GM19351 (cell line): ENCODE data around the gene OR14J1.
"Not testable (repeated sequence)": the region's sequence is repeated elsewhere in the genome, so short reads cannot be mapped to it uniquely, and the experiment has no call there.

Experiments
- ATAC-seq: cut with Tn5 transposase; IDR thresholded peaks from one replicate; pipeline ENCODE4 v1.9.1; 2021; ENCODE audit warnings: mild to moderate bottlenecking, moderate library complexity; ENCODE audit not compliant: unreplicated experiment

The OR14J1 gene, protein sequence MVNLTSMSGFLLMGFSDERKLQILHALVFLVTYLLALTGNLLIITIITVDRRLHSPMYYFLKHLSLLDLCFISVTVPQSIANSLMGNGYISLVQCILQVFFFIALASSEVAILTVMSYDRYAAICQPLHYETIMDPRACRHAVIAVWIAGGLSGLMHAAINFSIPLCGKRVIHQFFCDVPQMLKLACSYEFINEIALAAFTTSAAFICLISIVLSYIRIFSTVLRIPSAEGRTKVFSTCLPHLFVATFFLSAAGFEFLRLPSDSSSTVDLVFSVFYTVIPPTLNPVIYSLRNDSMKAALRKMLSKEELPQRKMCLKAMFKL

DNA sequence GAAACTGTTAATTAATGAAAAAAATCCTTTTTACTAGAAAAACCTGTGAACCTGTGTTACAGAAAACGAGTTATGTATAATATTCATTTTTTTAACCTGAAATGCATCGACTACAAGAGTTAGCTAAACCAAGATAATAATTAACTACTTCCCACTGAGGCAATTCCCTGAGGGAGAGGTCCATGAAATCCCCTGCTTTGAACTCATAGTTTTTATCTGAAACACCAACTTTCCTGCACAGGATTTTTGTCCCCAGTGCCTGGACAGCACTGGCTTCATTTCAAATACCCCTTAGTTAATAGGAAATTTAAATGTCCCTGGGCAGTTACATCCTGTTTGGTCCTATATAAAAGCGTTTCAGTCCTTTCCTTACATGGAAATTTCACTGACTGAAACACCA lies at the start of gene OR14J1:
Gene OR14J1, plus strand, starts transcription at position 386 of the 400 bp plus-strand sequence. CDS start 4,989 bp downstream, outside the sequence.
- no peak for ATAC-seq

DNA sequence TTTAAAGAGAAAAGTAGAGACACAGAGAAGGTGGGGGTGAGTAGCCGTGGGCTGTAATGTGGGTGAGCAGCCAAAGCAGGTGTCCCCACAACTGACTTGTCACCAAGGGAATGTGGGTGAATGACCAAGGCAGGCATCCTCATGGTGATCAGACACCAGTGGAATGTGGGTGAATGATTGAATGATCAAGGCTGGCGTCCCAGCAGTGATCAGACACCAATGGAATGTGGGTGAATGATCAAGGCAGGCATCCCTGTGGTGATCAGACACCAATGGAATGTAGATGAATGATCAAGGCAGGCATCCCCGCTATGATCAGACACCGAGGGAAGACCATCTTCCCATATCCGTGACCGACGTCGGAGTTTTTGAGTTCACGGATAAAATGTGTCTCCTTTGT lies 49.8 kb upstream of the OR14J1 start:
- no peak for ATAC-seq

DNA sequence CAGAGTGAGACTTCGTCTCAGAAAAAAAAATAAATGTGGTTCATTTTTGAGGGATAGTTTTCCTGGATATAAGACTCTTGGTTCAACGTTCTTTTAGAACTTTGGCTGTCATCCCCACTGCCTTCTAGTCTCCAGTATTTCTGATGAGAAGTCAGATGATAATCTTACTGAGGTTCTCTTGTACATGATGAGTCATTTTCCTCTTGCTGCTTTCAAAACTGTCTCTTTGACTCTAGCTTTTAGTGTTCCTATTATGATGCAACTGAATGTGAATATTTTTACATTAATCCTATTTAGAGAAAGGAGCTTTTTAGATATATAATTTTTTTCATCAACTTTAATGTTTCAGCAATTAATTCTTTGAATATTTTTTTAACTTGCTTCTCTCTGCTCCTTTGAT lies 46.0 kb upstream of the OR14J1 start:
- ATAC-seq, result no peak

DNA sequence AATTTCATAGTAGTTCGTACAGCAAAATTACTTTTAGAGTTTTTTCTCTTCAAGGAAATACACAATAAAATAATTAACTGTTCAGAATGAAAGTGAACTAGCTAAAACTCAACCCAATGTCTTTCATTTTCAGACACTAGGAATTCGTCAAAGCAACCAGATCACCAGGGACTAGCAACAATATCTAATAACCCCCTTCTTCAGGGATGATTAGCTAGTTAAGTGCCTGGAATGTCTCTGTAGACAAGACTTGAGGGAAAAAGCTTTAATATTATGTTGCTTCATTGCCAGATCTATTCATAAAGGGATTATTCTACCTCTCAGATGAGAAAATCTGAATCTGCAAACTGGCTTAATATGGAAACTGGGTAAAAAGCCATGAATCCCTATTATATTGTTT lies 41.8 kb upstream of the OR14J1 start:
- ATAC-seq, result no peak

DNA sequence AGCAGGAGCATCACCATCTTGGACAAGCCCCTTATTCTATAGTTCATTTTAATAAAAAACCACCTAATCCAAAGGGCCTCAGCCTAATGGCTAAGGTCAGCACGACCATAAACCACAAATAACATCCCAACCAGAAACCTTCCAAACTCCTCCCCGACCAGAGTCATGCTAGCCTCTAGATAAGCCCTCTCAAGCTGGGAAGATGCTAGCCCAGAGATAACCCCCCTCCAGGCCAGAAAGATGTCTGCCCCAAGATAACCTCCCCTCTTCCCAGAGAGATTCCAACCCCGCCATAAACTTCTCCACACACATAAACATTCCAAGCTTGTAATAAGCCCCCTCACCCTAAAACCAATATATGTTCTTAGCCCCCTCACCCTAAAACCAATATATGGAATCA lies 38.5 kb upstream of the OR14J1 start:
- no peak for ATAC-seq

DNA sequence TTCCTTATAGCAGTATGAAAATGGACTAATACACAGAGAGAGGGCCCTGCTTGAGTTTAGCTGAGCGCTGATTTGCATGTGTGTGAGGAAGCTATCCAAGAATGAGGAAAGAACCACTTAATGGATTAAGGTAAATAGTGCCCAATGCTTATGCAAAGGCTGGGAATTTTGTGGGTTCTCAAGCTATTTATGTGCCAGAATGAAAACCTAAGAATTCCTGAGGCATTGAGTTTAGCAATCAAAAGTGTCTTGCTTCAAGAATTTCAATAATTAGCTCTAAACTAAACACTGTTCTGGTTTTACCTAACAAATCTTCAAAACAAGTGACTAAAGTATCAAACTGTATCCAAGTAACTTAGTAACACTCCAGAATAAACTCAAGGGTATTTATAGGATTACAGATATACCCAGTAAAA lies 7.0 kb upstream of the OR14J1 start:
- ATAC-seq, result no peak

DNA sequence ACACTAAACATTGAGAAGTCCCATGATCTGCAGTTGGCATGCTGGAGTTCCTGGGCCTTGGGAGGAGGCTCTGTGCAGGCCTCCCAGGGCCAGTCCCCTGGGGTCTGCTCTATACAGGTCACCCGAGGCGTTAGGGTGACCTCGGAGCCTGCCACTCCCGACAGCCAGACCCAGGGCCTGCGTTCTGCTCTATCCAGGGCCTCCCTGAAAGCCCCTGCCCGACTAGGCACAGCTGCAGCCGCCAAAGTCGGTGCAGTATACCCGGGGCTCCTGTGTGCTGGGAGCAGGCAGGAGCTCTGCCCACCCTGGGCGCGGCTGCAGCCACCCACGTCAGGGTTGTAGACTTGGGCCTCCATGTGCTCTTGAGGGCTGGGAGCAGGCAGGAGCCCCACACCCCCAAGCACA lies 6.3 kb upstream of the OR14J1 start:
- no peak for ATAC-seq

DNA sequence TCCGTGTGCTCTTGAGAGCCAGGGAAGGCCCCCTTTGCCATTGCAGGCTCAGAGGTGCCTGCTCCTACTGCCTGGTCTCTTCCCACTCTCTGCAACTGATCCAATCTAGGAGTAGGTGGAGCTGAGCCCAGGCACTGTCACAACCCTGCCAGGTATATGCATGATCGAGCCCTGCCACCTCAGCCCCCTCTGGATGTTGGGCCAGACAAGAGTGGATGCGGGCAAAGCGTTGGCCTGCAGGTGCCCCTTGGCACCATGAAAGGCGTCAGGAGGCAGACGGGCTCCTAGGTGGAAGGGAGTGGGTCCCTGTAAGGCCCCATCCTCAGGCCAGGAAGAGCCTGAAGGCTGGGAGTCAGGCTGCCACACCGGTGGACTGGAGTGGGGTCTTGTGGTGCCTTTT lies 5.9 kb upstream of the OR14J1 start:
- ATAC-seq, result no peak

DNA sequence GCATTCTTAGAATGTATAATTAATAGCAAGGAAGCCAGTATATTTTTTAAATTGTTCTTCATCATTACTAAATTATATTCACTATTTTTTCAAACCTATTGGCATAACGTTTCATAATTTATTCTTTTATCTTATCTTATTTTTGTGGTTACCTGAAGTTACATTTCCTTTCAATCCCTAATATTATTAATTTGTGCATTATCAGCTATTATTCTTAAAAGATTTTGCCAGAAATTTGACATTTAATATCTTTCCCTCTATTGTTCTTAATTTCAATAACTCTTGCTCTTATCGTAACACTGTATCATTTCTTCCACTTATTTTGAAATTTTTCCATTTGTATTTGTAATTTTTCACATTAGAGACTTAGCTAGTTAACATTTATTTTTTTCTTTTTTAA lies 18.4 kb downstream of the OR14J1 start:
- ATAC-seq, result no peak

DNA sequence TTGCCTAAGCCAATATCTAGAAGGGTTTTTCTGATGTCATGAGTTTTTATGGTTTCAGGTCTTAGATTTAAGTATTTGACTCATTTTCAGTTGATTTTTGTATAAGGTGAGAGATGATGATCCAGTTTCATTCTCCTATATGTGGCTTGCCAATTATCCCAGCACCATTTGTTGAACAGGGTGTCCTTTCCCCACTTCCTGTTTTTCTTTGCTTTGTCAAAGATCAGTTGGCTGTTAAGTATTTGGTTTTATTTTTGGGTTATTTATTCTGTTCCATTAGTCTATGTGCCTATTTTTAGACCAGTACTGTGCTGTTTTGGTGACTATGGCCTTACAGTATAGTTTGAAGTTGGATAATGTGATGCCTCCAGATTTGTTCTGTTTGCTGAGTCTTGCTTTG lies 21.8 kb downstream of the OR14J1 start:
- not testable (repeated sequence) for ATAC-seq

DNA sequence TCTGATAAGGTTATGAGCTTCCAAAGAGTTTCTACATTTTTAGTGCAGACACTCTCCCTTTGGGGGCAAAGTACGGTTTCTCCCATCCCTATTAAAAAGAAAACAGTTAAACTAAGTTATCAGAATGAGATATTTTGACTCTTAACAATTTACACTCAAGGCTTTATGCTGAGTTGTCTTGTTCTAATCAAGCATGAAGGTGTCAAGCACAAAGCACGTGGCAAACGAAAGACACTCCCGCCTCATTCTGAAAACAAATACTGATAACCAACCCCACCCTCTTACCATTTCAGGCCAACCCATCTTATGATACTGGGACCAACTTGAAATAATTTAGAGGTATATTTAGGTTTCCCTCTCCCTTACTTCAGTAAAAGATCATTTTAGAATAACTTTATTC lies 24.3 kb downstream of the OR14J1 start:
- no peak for ATAC-seq

DNA sequence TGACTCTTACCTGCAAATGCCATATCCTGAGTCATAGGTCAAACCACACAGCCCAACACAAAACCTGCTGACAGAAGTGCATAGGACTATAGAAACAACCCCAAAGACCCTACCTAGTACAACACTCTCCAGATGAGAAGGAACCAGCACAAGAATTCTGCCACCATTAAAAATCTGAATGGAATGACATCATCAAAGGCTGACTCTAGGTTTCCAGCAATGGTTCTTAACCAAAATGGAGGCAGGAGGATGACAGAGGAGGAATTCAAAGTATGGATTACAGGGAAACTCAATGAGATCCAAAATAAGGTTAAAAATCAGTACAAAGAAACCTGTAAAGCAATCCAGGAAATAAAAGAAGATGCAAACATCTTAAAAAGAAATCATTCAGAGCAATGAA lies 31.2 kb downstream of the OR14J1 start:
- ATAC-seq, result no peak

DNA sequence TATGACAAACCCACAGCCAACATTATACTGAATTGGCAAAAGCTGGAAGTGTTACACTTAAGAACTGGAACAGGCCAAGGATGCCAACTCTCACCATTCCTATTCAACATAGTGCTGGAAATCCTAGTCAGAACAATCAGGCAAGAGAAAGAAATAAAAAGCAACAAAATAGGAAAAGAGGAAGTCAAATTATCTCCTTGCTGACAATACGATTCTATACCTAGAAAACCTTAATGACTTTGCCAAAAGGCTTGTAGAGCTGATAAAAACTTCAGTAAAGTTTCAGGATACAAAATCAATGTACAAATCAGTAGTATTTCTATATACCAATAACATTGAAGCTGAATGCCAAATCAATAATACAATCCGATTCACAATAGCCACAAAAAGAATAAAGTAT lies 34.8 kb downstream of the OR14J1 start:
- ATAC-seq, result no peak

DNA sequence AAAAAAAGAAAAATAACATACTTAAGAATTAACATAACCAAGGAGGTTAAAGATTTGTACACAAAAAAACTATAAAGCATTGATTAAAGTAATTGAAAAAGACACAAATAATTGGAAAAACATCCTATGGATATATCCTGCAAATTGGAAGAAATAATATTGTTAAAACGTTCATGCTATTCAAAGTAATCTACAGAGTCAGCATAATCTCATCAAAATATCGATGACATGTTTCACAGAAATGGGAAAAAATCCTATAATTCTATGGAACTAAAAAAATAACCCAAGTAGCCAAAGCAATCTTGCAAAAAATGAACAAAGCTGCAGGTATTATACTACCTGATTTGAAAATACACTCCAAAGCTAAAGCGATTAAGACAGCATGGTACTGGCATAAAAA lies 43.9 kb downstream of the OR14J1 start:
- no peak for ATAC-seq

DNA sequence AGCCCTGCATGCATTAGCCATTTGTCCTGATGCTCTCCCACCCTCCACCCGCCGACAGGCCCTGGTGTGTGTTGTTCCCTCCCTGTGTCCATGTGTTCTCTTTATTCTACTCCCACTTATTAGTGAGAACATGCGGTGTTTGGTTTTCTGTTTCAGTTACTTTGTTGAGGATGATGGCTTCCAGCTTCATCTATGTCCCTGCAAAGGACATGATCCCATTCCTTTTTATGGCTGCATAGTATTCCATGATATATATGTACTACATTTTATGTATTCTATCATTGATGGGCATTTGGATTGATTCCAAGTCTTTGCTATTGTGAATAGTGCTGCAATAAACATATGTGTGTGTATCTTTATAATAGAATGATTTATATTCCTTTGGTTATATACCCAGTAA lies 47.8 kb downstream of the OR14J1 start:
- not testable (repeated sequence) for ATAC-seq

DNA sequence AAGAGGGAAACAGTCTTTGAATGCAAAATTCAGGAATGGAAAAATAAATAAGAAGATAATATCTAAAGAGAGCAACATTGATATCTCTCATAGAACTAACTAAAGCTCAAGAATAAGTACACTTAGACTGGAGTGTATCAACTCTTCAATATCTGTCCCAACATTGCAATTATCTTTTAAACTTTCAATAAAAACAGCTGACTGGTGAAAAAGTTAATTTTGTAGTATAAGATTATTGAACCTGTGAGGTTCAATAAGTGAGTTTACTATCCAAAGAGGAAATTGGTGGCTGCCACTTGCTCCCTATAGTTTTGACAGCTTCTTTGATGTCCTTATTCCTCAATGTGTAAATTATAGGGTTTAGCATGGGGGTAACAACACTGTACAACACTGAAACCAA lies 53.5 kb downstream of the OR14J1 start:
- ATAC-seq, result no peak

DNA sequence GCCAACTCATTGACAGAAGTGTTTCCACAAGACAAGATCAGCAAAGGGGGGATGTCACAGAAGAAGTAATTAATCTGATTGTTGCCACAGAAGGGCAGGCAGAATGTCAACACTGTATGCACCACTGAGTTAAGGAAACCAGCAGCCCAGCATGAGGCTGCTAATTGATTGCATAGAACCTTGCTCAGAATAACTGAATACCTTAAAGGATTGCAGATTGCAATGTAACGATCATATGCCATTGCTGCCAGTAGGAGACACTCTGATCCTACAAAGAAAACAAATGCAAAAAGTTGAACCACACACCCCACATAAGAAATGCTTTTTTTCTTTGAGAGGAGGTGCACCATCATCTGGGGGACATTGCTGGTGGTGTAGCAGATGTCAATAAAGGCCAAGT lies 54.1 kb downstream of the OR14J1 start:
- no peak for ATAC-seq
